ENCODE data around the gene FAM229A. TPM values are rescaled to one million over a fixed set of nuclear protein-coding genes. Genes with fewer than 3 reads are reported as not detected.

FAM229A gene
- total RNA-seq, 2 donors from 2014 or later = 0.89 to 7.5 TPM

GRCh38 chr1:32341971-32342370, 20.3 kb downstream of the FAM229A start:
- no peaks in the 10 kb centered on the region for H3K27me3 ChIP-seq
- H3K9me3 ChIP-seq = no peaks in the 10 kb centered on the region
- no peak for DNase-seq (ENCODE audit: low spot score)
- no peak overlapping the region for H3K27ac ChIP-seq
- no peak overlapping the region for H3K4me3 ChIP-seq
- peaks cover 0 to 27% of the 10 kb centered on the region in 2 donors for H3K4me1 ChIP-seq
- TF ChIP-seq CTCF (IDR thresholded peaks at IDR 0.05) = no peak
- H3K36me3 ChIP-seq = no peaks in the 10 kb centered on the region

GRCh38 chr1:32341186-32341757, 21.0 kb downstream of the FAM229A start:
- Histone ChIP-seq H3K4me3 (no peak overlapping the region), H3K9me3 (no peaks in the 10 kb centered on the region), H3K4me1 (peaks cover 0 to 34% of the 10 kb centered on the region in 2 donors), H3K27me3 (no peaks in the 10 kb centered on the region), H3K36me3 (no peaks in the 10 kb centered on the region), H3K27ac (no peak overlapping the region)
- DNase-seq (ENCODE audit: low spot score) = no peak
- no peak for TF ChIP-seq CTCF (IDR thresholded peaks at IDR 0.05)

GRCh38 chr1:32339363-32339978, 22.8 kb downstream of the FAM229A start:
- no peak for DNase-seq (ENCODE audit: low spot score)
- Histone ChIP-seq H3K27ac (no peak overlapping the region), H3K4me3 (no peak overlapping the region), H3K9me3 (no peaks in the 10 kb centered on the region), H3K27me3 (no peaks in the 10 kb centered on the region), H3K4me1 (peaks cover 0 to 39% of the 10 kb centered on the region in 2 donors), H3K36me3 (no peaks in the 10 kb centered on the region)
- no peak for TF ChIP-seq CTCF (IDR thresholded peaks at IDR 0.05)

- Histone ChIP-seq H3K36me3 (no peaks in the 10 kb centered on the region), H3K27ac (peak overlapping the region in 1 of 2 donors; percentile 25), H3K9me3 (no peaks in the 10 kb centered on the region), H3K4me1 (peaks cover 0 to 44% of the 10 kb centered on the region in 2 donors), H3K4me3 (no peak overlapping the region), H3K27me3 (no peaks in the 10 kb centered on the region)
- no peak for TF ChIP-seq CTCF (IDR thresholded peaks at IDR 0.05)
- DNase-seq (ENCODE audit: low spot score) = no peak
Measured at GRCh38 chr1:32338637-32339145, 23.6 kb downstream of the FAM229A start.

- Histone ChIP-seq H3K27me3 (no peaks in the 10 kb centered on the region), H3K27ac (peak overlapping the region in 1 of 2 donors; percentile 25), H3K36me3 (no peaks in the 10 kb centered on the region), H3K4me3 (no peak overlapping the region), H3K9me3 (no peaks in the 10 kb centered on the region), H3K4me1 (peaks cover 0 to 44% of the 10 kb centered on the region in 2 donors)
- TF ChIP-seq CTCF (IDR thresholded peaks at IDR 0.05) = no peak
- no peak for DNase-seq (ENCODE audit: low spot score)
Measured at GRCh38 chr1:32337855-32338636, 24.2 kb downstream of the FAM229A start.
